ENCODE measurements around the gene RPS14.

GRCh38 chr5:150460781-150461180 lies 11.2 kb upstream of the RPS14 start:
- TF ChIP-seq CTCF (conservative IDR thresholded peaks at IDR 0.05 in 1 of 2, IDR thresholded peaks at IDR 0.05 in 1 of 2; ENCODE audit: extremely low read depth in 1 of 2, insufficient read depth in 1 of 2, low read depth in 1 of 2, low read length in 2 of 2) = no peak
- no peak for TF ChIP-seq EZH2 (IDR thresholded peaks at IDR 0.05; ENCODE audit: borderline replicate concordance, low read length)

All from mammary epithelial cell (primary cell).